Jurkat, Clone E6-1 (cell line): ENCODE data around the gene ZC2HC1B.

Experiments
- DNase-seq: peaks from one replicate; pipeline ENCODE4 v3.0.0-alpha.2; 2011; ENCODE audit warnings: low read depth, low spot score
- H3K4me3 ChIP-seq: 2 replicates; pipeline ENCODE4 v1.5.1; 2011; ENCODE audit warnings: mild to moderate bottlenecking, low read length, control low read depth, moderate library complexity

The ZC2HC1B gene

GRCh38 chr6:143973097-143973966 is 109.1 kb downstream of the ZC2HC1B start:
- no peak for DNase-seq
- no peak overlapping the region for H3K4me3 ChIP-seq

- no peak overlapping the region for H3K4me3 ChIP-seq
- DNase-seq: no peak
Measured at GRCh38 chr6:143974089-143974488, 109.8 kb downstream of the ZC2HC1B start.

- no peak for DNase-seq
Measured at GRCh38 chr6:143976806-143977349, 112.6 kb downstream of the ZC2HC1B start.

GRCh38 chr6:143980921-143981320 is 116.6 kb downstream of the ZC2HC1B start:
- no peak overlapping the region for H3K4me3 ChIP-seq
- no peak for DNase-seq

More at GRCh38 chr6:143976806-143977349, 112.6 kb downstream of the ZC2HC1B start:
- H3K4me3 ChIP-seq: no peak overlapping the region

GRCh38 chr6:143982968-143983367 is 118.7 kb downstream of the ZC2HC1B start:
- no peak for DNase-seq
- no peak overlapping the region for H3K4me3 ChIP-seq

- no peak for DNase-seq
- H3K4me3 ChIP-seq: no peak overlapping the region
Measured at GRCh38 chr6:143984666-143985065, 120.4 kb downstream of the ZC2HC1B start.

GRCh38 chr6:143986463-143987065 is 122.3 kb downstream of the ZC2HC1B start:
- no peak overlapping the region for H3K4me3 ChIP-seq
- no peak for DNase-seq
